ENCODE measurements around the gene MCF2L. TPM values are rescaled to one million over a fixed set of nuclear protein-coding genes. Genes with fewer than 3 reads are reported as not detected.

MCF2L gene
- total RNA-seq, 1 donor from 2014 or later = 16.5 TPM

- Mint-ChIP-seq H3K4me3 (ENCODE audit: unreplicated experiment) (no peak overlapping the region), H3K27me3 (ENCODE audit: unreplicated experiment) (peaks cover 7% of the 10 kb centered on the region), H3K36me3 (ENCODE audit: low read depth, unreplicated experiment) (no peaks in the 10 kb centered on the region), H3K27ac (ENCODE audit: unreplicated experiment) (no peak overlapping the region), H3K4me1 (ENCODE audit: unreplicated experiment) (no peaks in the 10 kb centered on the region), H3K9me3 (ENCODE audit: unreplicated experiment) (no peaks in the 10 kb centered on the region)
- DNase-seq (ENCODE audit: low spot score) = no peak
- no peak for TF ChIP-seq CTCF (IDR thresholded peaks at IDR 0.05; ENCODE audit: unreplicated experiment)
These were observed 66.3 kb downstream of the MCF2L start for GRCh38 chr13:113035213-113035800.

GRCh38 chr13:113036401-113036800 is 67.4 kb downstream of the MCF2L start:
- TF ChIP-seq CTCF (IDR thresholded peaks at IDR 0.05; ENCODE audit: unreplicated experiment) = no peak
- no peak for DNase-seq (ENCODE audit: low spot score)
- Mint-ChIP-seq H3K36me3 (ENCODE audit: low read depth, unreplicated experiment) (no peaks in the 10 kb centered on the region), H3K4me3 (ENCODE audit: unreplicated experiment) (no peak overlapping the region), H3K27ac (ENCODE audit: unreplicated experiment) (no peak overlapping the region), H3K4me1 (ENCODE audit: unreplicated experiment) (no peaks in the 10 kb centered on the region), H3K27me3 (ENCODE audit: unreplicated experiment) (peaks cover 6% of the 10 kb centered on the region), H3K9me3 (ENCODE audit: unreplicated experiment) (no peaks in the 10 kb centered on the region)

GRCh38 chr13:113040031-113040430 is 71.0 kb downstream of the MCF2L start:
- DNase-seq (ENCODE audit: low spot score) = no peak
- Mint-ChIP-seq H3K4me1 (ENCODE audit: unreplicated experiment) (no peaks in the 10 kb centered on the region), H3K4me3 (ENCODE audit: unreplicated experiment) (no peak overlapping the region), H3K36me3 (ENCODE audit: low read depth, unreplicated experiment) (no peaks in the 10 kb centered on the region), H3K27ac (ENCODE audit: unreplicated experiment) (no peak overlapping the region), H3K27me3 (ENCODE audit: unreplicated experiment) (peaks cover 6% of the 10 kb centered on the region), H3K9me3 (ENCODE audit: unreplicated experiment) (no peaks in the 10 kb centered on the region)
- TF ChIP-seq CTCF (IDR thresholded peaks at IDR 0.05; ENCODE audit: unreplicated experiment) = no peak

GRCh38 chr13:113040597-113041292 is 71.7 kb downstream of the MCF2L start:
- no peak for DNase-seq (ENCODE audit: low spot score)
- Mint-ChIP-seq H3K9me3 (ENCODE audit: unreplicated experiment) (no peaks in the 10 kb centered on the region), H3K4me1 (ENCODE audit: unreplicated experiment) (peaks cover 3% of the 10 kb centered on the region), H3K27ac (ENCODE audit: unreplicated experiment) (no peak overlapping the region), H3K4me3 (ENCODE audit: unreplicated experiment) (no peak overlapping the region), H3K27me3 (ENCODE audit: unreplicated experiment) (peaks cover 5% of the 10 kb centered on the region), H3K36me3 (ENCODE audit: low read depth, unreplicated experiment) (no peaks in the 10 kb centered on the region)
- TF ChIP-seq CTCF (IDR thresholded peaks at IDR 0.05; ENCODE audit: unreplicated experiment) = no peak

GRCh38 chr13:113041293-113041690 is 72.3 kb downstream of the MCF2L start:
- Mint-ChIP-seq H3K27me3 (ENCODE audit: unreplicated experiment) (peaks cover 4% of the 10 kb centered on the region), H3K36me3 (ENCODE audit: low read depth, unreplicated experiment) (no peaks in the 10 kb centered on the region), H3K27ac (ENCODE audit: unreplicated experiment) (no peak overlapping the region), H3K4me1 (ENCODE audit: unreplicated experiment) (peaks cover 3% of the 10 kb centered on the region), H3K4me3 (ENCODE audit: unreplicated experiment) (no peak overlapping the region), H3K9me3 (ENCODE audit: unreplicated experiment) (no peaks in the 10 kb centered on the region)
- no peak for DNase-seq (ENCODE audit: low spot score)
- TF ChIP-seq CTCF (IDR thresholded peaks at IDR 0.05; ENCODE audit: unreplicated experiment) = no peak
